Loucy (cell line): ENCODE results near the gene ZNF43.

Experiments used
- H2AFZ ChIP-seq: fragments of 200-600 bp; sonication (generic); 2 replicates; pipeline ENCODE4 v1.6.0; 2016; ENCODE audit warnings: antibody characterized with exemption, mild to moderate bottlenecking, low read length, moderate library complexity
- H3F3A ChIP-seq: fragments of 200-600 bp; 2 replicates; pipeline ENCODE4 v1.6.0; 2016; ENCODE audit warnings: antibody characterized with exemption, low read depth, mild to moderate bottlenecking
- H3K27me3 ChIP-seq: fragments of 200-600 bp; sonication (generic); 2 replicates; pipeline ENCODE4 v1.6.1; 2014; ENCODE audit warnings: low read length, mild to moderate bottlenecking; ENCODE audit not compliant: insufficient read depth, poor library complexity, severe bottlenecking
- H3K36me3 ChIP-seq: fragments of 200-600 bp; sonication (generic); 2 replicates; pipeline ENCODE4 v1.6.1; 2016; ENCODE audit warnings: low read length; ENCODE audit not compliant: insufficient read depth
- H3K4me1 ChIP-seq: fragments of 200-600 bp; sonication (generic); 2 replicates; pipeline ENCODE4 v1.5.1; 2014; ENCODE audit warnings: low read length, mild to moderate bottlenecking; ENCODE audit not compliant: insufficient read depth, poor library complexity, severe bottlenecking
- H3K4me2 ChIP-seq: fragments of 200-600 bp; sonication (generic); 2 replicates; pipeline ENCODE4 v1.6.0; 2014; ENCODE audit warnings: antibody characterized with exemption, low read length, low read depth, mild to moderate bottlenecking; ENCODE audit not compliant: poor library complexity, severe bottlenecking
- H3K4me3 ChIP-seq: fragments of 200-600 bp; sonication (generic); 2 replicates; pipeline ENCODE4 v1.5.1; 2014; ENCODE audit warnings: low read length, mild to moderate bottlenecking, mixed read lengths; ENCODE audit not compliant: poor library complexity, severe bottlenecking
- H3K79me2 ChIP-seq: fragments of 200-600 bp; sonication (generic); 2 replicates; pipeline ENCODE4 v1.6.1; 2014; ENCODE audit warnings: low read length; ENCODE audit not compliant: insufficient read depth
- H3K9ac ChIP-seq: fragments of 200-600 bp; sonication (generic); 2 replicates; pipeline ENCODE4 v1.6.0; 2014; ENCODE audit warnings: mild to moderate bottlenecking, low read depth, low read length, moderate library complexity; ENCODE audit not compliant: poor library complexity, severe bottlenecking
- H3K9me2 ChIP-seq: fragments of 200-600 bp; sonication (generic); replicated peaks from 2 replicates; pipeline ENCODE4 v1.6.1; 2016; ENCODE audit warnings: low read depth, low read length, mixed read lengths
- H3K9me3 ChIP-seq: fragments of 200-600 bp; sonication (generic); 2 replicates; pipeline ENCODE4 v1.6.1; 2014; ENCODE audit warnings: mild to moderate bottlenecking, antibody characterized with exemption, low read length, low read depth; ENCODE audit not compliant: insufficient read depth
- H4K20me1 ChIP-seq: fragments of 200-600 bp; sonication (generic); 2 replicates; pipeline ENCODE4 v1.6.0; 2014; ENCODE audit warnings: antibody characterized with exemption, low read length, mild to moderate bottlenecking; ENCODE audit not compliant: insufficient read depth, poor library complexity, severe bottlenecking
- EZH2phosphoT487 ChIP-seq: fragments of 200-600 bp; IDR thresholded peaks from 2 replicates; pipeline ENCODE4 v1.6.1; 2018; ENCODE audit warnings: antibody characterized with exemption, mild to moderate bottlenecking, moderate library complexity, borderline replicate concordance
- TF ChIP-seq, protein P1 (sequence below): fragments of 200-600 bp; sonication (generic); conservative IDR thresholded peaks from 2 replicates; pipeline ENCODE4 v1.5.1; 2014; ENCODE audit warnings: mild to moderate bottlenecking, antibody characterized with exemption, low read length

ZNF43 gene

DNA sequence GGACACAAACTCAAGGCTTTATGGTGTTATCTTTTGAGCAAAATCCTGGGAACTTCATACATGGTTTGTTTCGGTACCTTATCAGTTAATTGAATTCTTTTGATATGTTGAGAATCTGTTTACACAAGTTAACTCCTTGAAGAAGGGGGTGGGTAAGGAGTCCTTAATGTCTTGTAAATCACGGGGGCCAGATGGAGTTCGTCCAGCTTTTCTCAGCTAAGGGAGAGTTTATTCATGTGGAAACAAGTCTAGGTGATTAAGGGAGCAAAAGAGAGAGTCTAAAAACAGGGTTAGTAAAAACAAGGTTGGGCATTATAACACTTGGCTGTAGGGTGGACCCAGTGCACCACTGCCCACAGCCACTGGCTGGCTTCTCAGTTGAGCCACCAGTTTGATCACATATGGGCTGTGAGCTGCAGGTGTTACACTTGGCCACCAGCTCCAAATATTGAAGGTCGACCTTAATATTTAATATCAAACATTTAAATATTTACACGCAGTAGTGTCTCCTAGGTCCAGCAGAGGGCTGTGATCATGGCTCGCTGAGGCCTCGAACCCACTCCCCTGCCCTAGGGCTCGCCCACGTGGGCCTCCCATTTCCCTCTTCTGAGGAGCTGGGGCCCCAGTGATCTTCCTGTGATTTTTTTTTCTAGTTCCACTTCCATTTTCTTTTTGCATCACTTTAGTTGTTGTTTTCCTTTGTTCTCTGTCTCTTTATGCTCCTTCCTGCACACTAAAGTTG, 21.0 kb upstream of the ZNF43 start:
- TF ChIP-seq, protein P1, sequence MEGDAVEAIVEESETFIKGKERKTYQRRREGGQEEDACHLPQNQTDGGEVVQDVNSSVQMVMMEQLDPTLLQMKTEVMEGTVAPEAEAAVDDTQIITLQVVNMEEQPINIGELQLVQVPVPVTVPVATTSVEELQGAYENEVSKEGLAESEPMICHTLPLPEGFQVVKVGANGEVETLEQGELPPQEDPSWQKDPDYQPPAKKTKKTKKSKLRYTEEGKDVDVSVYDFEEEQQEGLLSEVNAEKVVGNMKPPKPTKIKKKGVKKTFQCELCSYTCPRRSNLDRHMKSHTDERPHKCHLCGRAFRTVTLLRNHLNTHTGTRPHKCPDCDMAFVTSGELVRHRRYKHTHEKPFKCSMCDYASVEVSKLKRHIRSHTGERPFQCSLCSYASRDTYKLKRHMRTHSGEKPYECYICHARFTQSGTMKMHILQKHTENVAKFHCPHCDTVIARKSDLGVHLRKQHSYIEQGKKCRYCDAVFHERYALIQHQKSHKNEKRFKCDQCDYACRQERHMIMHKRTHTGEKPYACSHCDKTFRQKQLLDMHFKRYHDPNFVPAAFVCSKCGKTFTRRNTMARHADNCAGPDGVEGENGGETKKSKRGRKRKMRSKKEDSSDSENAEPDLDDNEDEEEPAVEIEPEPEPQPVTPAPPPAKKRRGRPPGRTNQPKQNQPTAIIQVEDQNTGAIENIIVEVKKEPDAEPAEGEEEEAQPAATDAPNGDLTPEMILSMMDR = no peak
- TF ChIP-seq EZH2phosphoT487 = no peak
- Histone ChIP-seq H4K20me1 (no peaks in the 10 kb centered on the region), H3K9ac (no peak overlapping the region), H3K9me2 (no peaks in the 10 kb centered on the region), H3F3A (no peaks in the 10 kb centered on the region), H3K27me3 (no peaks in the 10 kb centered on the region), H3K4me2 (no peak overlapping the region), H2AFZ (no peak overlapping the region), H3K79me2 (no peaks in the 10 kb centered on the region), H3K36me3 (no peaks in the 10 kb centered on the region), H3K4me1 (peaks cover 4% of the 10 kb centered on the region), H3K9me3 (no peaks in the 10 kb centered on the region), H3K4me3 (no peak overlapping the region)

DNA sequence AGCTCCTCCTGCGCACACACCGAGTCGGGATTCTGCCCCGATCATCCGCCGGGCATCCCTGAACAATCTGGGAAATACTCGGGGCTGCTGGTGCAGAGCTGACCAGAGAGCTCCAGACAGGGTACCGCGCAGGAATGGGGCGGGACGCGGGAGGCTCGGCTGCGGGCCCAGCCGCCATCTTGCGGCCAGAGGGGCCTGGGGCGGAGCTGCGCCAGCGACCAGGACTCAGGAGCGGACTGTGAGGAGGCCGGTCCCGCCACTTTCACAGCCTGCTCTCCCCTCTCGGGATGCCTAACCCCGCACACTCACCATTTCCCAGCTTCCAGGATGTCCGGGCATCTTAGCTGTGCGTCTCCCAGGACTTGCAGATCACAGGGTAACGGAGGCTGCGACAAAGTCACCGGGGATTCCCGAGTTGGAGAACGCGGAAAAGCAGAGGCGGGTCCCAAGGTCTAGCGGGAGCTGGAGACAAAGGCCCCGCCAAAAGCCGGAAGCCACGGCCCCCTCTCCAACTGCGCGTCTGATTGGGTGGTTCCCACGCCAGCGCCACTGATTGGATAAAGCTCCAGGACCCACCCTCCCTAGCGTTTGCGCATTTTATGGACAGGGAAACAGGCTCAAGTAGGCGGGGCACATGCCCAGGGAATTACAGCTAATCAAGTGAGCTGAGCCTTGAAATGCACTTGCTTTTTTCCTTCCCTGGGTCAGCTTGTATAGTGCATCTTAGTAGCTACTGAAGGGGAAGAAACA, 15.8 kb upstream of the ZNF43 start:
- H2AFZ ChIP-seq = peak overlapping the region; percentile 98
- no peaks in the 10 kb centered on the region for H3K9me2 ChIP-seq
- H3K9me3 ChIP-seq = no peaks in the 10 kb centered on the region
- peaks cover 34% of the 10 kb centered on the region for H3K4me1 ChIP-seq
- H3K27me3 ChIP-seq = no peaks in the 10 kb centered on the region
- peaks cover 39% of the 10 kb centered on the region for H4K20me1 ChIP-seq
- peak overlapping the region; percentile 91 for H3K9ac ChIP-seq
- H3K4me3 ChIP-seq = peak overlapping the region; percentile 95
- peak overlapping the region; percentile 89 for H3K4me2 ChIP-seq
- peaks cover 12% of the 10 kb centered on the region; the same call in 1 of the 2 replicates for H3K36me3 ChIP-seq
- H3K79me2 ChIP-seq = peaks cover 51% of the 10 kb centered on the region
- TF ChIP-seq, protein P1 = no peak
- no peak for TF ChIP-seq EZH2phosphoT487
- H3F3A ChIP-seq = no peaks in the 10 kb centered on the region

DNA sequence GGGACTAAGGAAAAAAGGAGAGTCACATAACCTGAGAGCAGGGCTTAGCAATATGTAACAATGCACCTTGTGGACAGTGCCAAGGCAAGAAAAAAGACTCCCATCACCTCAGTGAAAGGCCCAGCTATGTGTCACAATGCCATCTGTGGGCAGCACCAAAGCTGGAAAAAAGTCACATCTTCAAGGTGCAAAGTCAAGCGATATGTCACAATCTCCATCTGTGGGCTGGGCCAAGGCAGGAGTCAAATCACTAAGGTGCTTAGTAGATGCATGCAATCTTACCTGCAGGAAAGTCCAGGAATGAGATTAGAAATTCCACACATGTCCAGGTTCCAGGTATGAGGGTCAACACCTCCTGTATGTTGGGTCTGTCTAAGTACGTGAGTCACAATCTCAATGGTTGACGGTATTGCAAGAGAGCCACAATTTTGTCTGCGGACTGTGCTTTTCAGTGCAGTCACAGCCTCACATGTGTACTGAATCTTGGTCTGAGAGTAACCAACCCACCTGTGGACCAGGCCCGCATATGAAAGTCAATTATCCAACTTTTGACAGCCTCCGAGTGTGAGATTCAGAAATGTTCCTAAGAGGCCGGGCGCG, 14.8 kb upstream of the ZNF43 start:
- H3K9me2 ChIP-seq = no peaks in the 10 kb centered on the region
- H3K9me3 ChIP-seq = no peaks in the 10 kb centered on the region
- no peaks in the 10 kb centered on the region for H3K27me3 ChIP-seq
- H2AFZ ChIP-seq = no peak overlapping the region
- TF ChIP-seq, protein P1 = no peak
- no peak for TF ChIP-seq EZH2phosphoT487
- H3K79me2 ChIP-seq = peaks cover 61% of the 10 kb centered on the region
- H3K4me3 ChIP-seq = peak overlapping the region; percentile 95
- H3K4me2 ChIP-seq = peak overlapping the region; percentile 89
- H3F3A ChIP-seq = no peaks in the 10 kb centered on the region
- peaks cover 40% of the 10 kb centered on the region for H3K4me1 ChIP-seq
- peaks cover 15% of the 10 kb centered on the region; the same call in 1 of the 2 replicates for H3K36me3 ChIP-seq
- peaks cover 49% of the 10 kb centered on the region for H4K20me1 ChIP-seq
- peak overlapping the region; percentile 91 for H3K9ac ChIP-seq
